Cardiac muscle cell (in vitro differentiated cells and primary cell): ENCODE measurements around the gene RPS27A. TPM values are rescaled to one million over a fixed set of nuclear protein-coding genes. Genes with fewer than 3 reads are reported as not detected.
"Not testable (repeated sequence)": the region's sequence is repeated elsewhere in the genome, so short reads cannot be mapped to it uniquely, and the experiment has no call there.

Source experiments
- DNase-seq, 2 donors: peaks; one replicate each; pipeline versions ENCODE4 v3.0.0 to v3.0.0-alpha.2; 2010 to 2017; ENCODE audit warnings: low read depth in 1 of 2, low spot score in 1 of 2
- H3K27ac ChIP-seq: fragments of 200-600 bp; sonication (generic); 2 replicates; pipeline ENCODE4 v1.5.1; 2016
- H3K27me3 ChIP-seq: fragments of 200-600 bp; sonication (generic); 2 replicates; pipeline ENCODE4 v1.6.0; 2016; ENCODE audit warnings: control low read depth
- H3K36me3 ChIP-seq: fragments of 200-600 bp; sonication (generic); 2 replicates; pipeline ENCODE4 v1.5.1; 2016; ENCODE audit warnings: control low read depth
- H3K4me1 ChIP-seq: fragments of 200-600 bp; sonication (generic); 2 replicates; pipeline ENCODE4 v1.8.1; 2017; ENCODE audit warnings: low read depth, mild to moderate bottlenecking, mixed run types
- H3K4me3 ChIP-seq: fragments of 200-600 bp; sonication (generic); 2 replicates; pipeline ENCODE4 v1.5.1; 2016; ENCODE audit warnings: mild to moderate bottlenecking
- H3K9me3 ChIP-seq: fragments of 200-600 bp; sonication (generic); 2 replicates; pipeline ENCODE4 v1.5.1; 2017; ENCODE audit warnings: low read depth, mild to moderate bottlenecking, control low read depth
- polyA plus RNA-seq: library from polyadenylated mRNA; unstranded; fragments of >200 nt; fragmentation: Nextera tagmentation; extraction: Ambion mirVana; gene quantifications from 2 replicates; pipeline ENCODE4 v1.2.1, GENCODE V29; 2016
- total RNA-seq: library from RNA; depleted of rRNA; stranded (reverse); fragments of >200 nt; gene quantifications from 2 replicates; pipeline ENCODE4 v1.2.3, GENCODE V29; 2016
- TF ChIP-seq, protein P1 (sequence below): IDR thresholded peaks from 2 replicates; pipeline ENCODE4 v1.5.1; 2012; ENCODE audit warnings: low read depth, mild to moderate bottlenecking, low read length

RPS27A gene
- total and polyA plus RNA-seq, 2 experiments from 2014 or later: 556 to 695 TPM

DNA sequence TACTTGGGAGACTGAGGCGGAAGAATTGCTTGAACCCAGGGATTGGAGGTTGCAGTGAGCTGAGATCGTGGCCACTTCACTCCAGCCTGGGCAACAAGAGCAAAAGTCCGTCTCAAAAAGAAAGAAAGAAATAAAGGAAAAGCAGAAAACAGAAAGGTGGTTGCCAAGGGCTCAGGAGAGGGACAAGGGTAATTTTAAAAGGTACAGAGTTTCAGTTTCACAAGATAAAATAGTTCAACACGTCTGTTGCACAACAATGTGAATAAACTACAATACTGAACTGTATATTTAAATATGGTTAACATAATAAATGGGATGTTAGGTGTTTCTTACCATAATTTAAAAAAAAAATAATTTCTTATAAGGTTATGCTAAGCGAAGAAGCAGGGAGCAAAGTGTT lies 12.9 kb downstream of the RPS27A start:
- no peaks in the 10 kb centered on the region for H3K27me3 ChIP-seq
- DNase-seq: no peak
- no peaks in the 10 kb centered on the region for H3K9me3 ChIP-seq
- H3K4me1 ChIP-seq: no peaks in the 10 kb centered on the region
- TF ChIP-seq, protein P1, sequence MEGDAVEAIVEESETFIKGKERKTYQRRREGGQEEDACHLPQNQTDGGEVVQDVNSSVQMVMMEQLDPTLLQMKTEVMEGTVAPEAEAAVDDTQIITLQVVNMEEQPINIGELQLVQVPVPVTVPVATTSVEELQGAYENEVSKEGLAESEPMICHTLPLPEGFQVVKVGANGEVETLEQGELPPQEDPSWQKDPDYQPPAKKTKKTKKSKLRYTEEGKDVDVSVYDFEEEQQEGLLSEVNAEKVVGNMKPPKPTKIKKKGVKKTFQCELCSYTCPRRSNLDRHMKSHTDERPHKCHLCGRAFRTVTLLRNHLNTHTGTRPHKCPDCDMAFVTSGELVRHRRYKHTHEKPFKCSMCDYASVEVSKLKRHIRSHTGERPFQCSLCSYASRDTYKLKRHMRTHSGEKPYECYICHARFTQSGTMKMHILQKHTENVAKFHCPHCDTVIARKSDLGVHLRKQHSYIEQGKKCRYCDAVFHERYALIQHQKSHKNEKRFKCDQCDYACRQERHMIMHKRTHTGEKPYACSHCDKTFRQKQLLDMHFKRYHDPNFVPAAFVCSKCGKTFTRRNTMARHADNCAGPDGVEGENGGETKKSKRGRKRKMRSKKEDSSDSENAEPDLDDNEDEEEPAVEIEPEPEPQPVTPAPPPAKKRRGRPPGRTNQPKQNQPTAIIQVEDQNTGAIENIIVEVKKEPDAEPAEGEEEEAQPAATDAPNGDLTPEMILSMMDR: no peak
- peaks cover 27% of the 10 kb centered on the region for H3K36me3 ChIP-seq
- H3K4me3 ChIP-seq: no peak overlapping the region
- H3K27ac ChIP-seq: no peak overlapping the region

DNA sequence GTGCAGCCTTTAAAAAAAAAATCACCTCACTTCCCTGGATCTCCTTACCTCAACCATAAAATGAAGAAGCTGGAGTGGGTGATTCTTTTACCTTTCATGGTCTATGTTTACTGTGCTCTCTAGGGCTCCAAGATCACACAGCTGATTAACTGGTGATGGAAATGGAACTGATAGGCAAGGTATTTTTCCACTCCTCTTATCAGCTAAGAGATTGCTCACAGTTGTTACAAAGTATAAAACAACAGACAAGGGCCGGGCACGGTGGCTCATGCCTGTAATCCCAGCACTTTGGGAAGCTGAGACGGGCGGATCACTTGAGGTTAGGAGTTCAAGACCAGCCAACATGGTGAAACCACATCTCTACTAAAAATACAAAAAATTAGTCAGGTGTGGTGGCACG lies 14.5 kb downstream of the RPS27A start:
- Histone ChIP-seq H3K27me3 (no peaks in the 10 kb centered on the region), H3K27ac (peak overlapping the region; percentile 67), H3K4me1 (no peaks in the 10 kb centered on the region), H3K36me3 (peaks cover 30% of the 10 kb centered on the region), H3K4me3 (no peak overlapping the region), H3K9me3 (no peaks in the 10 kb centered on the region)
- no peak for DNase-seq
- TF ChIP-seq, protein P1: no peak

DNA sequence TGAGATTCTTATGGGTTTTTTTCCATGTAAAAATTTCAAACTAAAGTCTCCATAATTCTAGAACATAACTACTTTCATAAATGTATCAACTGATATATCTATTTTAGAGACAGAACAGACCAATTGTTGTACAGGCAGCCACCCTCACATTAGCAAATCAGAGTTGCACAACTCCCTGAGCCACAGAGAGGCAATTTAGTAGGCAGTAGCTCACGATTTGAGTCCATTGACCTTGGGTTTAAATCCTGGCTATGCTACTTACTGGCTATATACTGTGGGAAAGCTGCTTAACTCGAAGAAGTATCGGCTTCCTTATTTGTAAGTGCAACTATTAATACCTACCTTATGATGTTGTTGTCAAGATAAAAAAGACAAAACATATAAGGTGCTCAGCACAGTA lies 20.3 kb downstream of the RPS27A start:
- Histone ChIP-seq H3K4me1 (no peaks in the 10 kb centered on the region), H3K4me3 (no peak overlapping the region), H3K36me3 (peaks cover 41% of the 10 kb centered on the region), H3K27ac (no peak overlapping the region), H3K27me3 (no peaks in the 10 kb centered on the region), H3K9me3 (no peaks in the 10 kb centered on the region)
- no peak for DNase-seq
- TF ChIP-seq, protein P1: no peak

DNA sequence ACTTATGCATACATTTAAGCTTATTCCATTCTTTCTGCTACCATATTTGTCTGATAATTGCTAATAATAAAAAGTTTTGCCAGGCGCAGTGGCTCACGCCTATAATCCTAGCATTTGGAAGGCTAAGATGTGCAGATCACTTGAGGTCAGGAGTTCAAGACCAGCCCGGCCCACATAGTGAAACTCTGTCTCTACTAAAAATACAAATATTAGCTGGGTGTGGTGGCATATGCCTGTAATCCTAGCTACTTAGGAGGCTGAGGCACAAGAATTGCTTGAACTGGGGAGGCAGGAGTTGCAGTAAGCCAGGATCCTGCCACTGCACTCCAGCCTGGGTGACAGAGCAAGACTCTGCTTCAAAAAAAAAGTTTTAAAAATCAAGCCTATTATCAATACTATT lies 27.1 kb downstream of the RPS27A start:
- not testable (repeated sequence) for H3K9me3 ChIP-seq, H3K4me3 ChIP-seq, DNase-seq, H3K27ac ChIP-seq, H3K4me1 ChIP-seq, H3K27me3 ChIP-seq
- peaks cover 40% of the 10 kb centered on the region for H3K36me3 ChIP-seq

DNA sequence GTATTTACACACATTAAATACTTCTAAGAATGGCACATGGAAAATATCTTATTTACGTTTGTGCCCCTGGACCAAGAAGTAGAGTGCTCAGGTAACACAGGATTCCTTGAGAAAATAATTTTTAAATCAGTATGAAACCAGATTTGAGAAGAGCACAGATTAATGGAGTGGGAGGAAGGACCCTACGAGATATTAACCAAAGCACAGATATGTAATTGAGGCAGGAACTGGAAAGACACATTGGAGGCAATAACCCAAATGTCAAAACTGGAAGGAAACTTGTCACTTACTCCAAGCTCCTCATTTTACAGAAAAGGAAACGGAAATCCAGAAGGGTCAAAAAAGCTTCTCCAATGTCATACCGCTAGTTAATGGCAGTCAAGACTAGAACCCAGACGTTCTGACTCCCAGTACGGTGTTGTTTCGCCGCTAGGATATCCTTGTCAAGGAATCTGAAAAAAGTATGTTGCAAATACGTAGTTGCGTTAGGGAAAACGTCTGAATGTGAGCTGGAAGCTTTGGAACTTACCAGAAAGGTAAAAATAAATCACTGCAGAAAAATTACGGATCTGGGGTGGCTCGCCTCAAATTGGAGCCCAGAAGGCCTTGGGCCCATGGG lies 35.9 kb downstream of the RPS27A start:
- Histone ChIP-seq H3K4me1 (peaks cover 5% of the 10 kb centered on the region), H3K9me3 (no peaks in the 10 kb centered on the region)
- peak in 1 of 2 donors; percentile 1 for DNase-seq

More for the DNA sequence above, 35.9 kb downstream of the RPS27A start:
- Histone ChIP-seq H3K27me3 (no peaks in the 10 kb centered on the region), H3K36me3 (peaks cover 16% of the 10 kb centered on the region), H3K4me3 (peak overlapping the region; percentile 86), H3K27ac (peak overlapping the region; percentile 91)
- TF ChIP-seq, protein P1: no peak
